Globus pallidus (tissue), 1 donor: ENCODE measurements around the gene NDRG4.
"Not testable (repeated sequence)": the region's sequence is repeated elsewhere in the genome, so short reads cannot be mapped to it uniquely, and the experiment has no call there.

Source experiments
- DNase-seq: peaks from one replicate; pipeline ENCODE4 v3.0.0-alpha.2; 2015; ENCODE audit warnings: low spot score

The NDRG4 gene

DNA sequence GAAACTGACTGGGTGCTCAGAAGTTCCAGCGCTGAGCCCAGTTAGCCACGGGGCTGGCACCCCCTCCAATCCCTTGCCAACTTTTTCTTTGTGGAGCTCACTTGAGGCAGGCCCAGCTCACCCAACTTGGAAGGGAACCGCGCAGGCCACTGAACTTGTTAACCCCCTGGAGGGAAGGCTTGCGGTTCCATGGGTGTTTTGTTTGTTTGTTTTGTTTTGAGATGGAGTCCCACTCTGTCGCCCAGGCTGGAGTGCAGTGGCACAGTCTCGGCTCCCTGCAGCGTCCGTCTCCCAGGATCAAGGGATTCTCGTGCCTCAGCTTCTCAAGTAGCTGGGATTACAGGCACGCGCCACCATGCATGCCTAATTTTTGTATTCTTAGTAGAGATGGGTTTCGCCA, 34.1 kb upstream of the NDRG4 start:
- no peak for DNase-seq

DNA sequence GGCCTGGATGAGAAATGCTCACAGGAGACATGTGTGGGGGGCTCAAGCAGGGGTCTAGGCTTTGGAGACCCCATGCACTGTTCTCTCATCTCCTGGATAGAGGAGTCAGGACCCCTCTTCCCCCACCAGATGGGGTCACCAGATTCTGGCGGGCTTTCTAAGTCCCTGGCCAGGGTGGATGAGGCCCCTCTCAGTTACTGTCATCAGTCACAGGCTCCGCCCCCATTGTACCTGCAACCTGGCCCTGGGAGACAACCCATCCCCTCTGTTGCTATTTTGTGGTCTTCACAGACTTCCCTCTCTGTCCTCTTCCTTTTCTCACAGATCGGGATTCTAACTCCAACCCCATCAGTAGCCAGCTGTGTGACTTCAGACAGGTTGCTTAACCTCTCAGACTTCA, 33.5 kb upstream of the NDRG4 start:
- no peak for DNase-seq

DNA sequence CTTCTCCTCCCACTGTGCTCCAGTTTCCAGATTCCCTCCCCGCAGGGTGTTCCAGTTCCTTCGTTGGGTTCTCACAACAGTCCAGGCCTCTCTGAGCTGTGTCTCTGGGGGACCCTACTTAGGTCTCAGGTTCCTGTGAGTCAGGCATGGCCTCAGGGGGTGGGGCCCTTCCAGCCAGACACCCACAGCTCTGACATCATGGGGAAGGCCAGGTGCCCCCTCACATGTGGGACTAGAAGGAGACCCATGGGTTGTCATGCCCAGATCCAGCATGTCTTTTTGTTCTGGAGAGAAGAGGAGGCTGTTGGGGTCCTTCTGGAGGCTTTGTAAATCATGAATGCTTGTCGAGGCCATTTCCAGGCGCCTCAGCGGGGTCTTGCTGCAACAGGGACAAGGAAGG, 32.0 kb upstream of the NDRG4 start:
- DNase-seq: no peak

DNA sequence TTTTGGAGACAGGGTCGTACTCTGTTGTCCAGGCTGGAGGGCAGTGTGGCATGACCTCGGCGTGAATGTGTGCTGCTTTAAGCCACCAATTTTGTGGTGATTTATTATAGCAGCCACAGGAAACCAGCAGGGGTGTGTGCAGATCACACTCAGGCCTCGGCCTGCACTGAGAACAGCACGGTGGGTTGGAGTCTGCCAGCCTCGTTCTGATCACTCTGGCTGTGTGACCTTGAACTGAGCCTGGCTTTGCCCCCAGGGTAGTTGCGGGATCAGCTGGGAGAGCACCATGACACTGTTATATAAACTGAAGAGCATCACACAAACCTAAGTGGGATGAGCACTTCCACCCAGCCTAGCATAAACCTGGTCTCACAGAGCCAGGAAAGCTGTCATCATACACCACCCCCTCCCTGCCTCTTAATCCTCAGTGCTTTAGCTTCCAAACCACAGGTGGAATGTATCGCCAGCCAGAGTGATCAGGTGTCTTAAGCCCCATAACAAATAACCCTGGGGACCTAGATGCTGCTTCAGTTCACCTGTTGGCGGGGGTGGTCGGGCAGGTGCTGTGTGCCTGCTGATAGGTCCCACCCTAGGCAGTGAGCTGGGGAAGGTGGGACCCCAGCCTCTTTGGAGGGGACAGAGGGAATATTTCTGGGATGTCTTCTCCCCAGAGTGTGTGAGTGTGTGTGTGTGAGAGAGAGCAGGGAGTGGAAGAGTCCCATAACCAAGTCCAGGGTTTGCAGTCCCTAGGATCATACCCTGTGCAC, 28.6 kb upstream of the NDRG4 start:
- DNase-seq: no peak

DNA sequence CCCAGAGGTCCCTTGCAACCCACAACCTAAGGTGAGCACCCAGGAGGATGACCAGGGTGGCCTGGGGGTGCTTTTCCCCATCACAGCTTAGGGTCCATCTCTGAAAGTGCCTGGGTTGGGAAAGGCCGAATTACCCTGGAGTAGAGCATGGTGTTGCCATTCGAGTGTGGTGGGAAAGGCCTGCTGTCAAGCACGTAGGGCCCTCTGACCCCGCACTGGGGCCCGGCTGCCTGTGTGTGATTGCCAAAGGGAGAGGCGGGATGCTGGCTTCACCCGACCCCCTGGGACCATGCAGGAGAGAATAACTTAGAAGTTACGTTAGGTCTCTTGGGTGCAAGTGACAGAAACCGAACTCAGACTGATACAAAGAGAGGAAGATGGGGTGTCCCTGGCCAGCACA, 27.7 kb upstream of the NDRG4 start:
- DNase-seq: no peak

DNA sequence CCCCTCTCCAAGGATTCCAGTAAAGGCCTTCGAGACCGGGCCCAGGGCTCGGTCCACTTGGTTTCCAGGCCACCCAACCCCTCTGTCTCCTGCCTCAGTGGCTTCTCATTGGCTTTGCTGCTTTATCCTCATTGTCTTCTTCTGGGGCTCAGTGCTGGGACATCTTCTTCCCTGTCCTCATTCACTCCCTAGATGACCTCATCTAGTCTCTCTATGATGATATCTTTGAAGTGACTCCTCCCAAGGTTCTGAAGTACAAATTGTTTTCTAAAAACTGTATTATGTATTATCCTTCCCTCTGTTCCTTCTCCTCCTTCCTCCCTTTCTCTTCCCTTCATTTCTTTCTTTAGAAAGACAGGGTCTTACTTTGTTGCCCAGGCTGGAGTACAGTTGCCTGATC, 27.1 kb upstream of the NDRG4 start:
- no peak for DNase-seq

DNA sequence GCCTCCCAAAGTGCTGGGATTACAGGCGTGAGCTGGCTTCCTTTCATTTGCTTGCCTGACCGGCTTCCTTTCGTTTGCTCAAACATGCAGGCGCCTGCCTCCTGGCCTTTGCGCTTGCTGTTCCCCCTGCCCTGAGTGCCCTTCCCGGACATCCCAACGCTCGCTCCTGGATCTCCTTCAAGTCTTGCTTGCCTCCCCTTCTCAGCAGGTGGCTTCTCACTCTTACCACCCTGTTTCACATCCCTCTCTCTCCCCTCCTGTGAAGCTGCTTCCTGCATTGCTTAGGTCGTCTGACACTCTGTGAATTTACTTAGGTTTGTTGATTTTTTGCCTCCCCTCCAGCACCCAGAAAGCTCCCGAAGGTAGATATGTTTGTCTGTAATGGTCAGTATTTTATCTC, 25.6 kb upstream of the NDRG4 start:
- no peak for DNase-seq

DNA sequence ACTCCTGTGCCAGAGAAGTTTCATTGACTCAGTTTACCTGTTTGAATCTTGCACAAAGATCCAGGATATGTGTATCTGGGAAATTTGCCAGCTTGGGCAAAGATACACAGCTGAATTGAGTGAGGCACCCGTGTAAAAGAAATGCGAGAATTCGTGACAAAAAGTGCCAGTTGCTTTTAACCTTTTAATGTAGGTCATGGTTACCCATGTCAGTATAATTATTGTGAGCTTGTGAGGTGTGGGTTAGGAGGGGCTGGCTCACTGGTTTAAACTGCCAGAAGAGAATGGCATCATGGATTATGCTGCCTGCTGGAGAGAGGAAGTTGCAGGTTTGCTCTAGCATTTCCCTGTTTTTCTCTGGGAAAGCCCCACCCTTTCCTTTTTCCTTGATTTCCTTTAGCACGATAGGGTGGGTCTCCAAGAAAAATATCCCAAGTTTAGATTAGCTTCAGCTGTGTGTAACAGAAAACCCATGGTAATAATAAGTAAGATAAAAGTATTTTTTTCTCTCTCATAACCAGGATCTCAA, 24.8 kb upstream of the NDRG4 start:
- DNase-seq: no peak

DNA sequence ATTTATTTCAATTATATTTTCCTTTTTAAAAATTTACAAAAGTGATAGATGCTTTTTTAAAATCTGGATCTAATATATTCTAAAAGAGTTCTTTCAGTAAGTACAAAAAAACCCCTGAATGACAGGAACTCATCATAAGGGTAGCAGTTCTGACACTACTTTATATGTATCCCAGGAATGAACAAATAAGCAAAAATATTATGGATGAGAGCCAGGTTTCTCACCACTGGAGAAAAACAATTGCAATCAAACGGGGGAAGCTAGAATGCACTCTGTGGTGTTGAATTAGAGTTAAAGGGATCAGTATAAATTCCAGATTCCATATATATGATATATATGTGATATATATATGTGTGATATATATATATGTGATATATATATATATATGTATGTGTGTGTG, 23.2 kb upstream of the NDRG4 start:
- no peak for DNase-seq

DNA sequence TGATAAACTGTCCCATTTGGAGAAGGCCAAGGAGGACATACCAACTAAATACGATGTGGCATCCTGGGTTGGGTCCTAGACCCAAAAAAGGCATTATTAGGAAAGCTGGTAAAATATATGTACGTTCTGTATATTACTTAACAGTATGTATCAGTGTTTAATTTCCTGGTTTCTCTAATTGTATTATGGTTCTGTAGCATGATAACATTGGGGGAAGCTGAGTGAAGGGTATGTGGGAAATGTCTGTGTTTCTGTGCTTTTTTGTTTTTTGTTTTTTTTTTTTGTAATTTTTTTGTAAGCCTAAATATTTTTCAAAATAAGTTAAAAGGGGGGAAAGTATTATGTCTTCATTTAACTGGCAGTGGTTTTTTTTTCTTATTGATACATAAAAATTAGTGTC, 21.5 kb upstream of the NDRG4 start:
- no peak for DNase-seq

DNA sequence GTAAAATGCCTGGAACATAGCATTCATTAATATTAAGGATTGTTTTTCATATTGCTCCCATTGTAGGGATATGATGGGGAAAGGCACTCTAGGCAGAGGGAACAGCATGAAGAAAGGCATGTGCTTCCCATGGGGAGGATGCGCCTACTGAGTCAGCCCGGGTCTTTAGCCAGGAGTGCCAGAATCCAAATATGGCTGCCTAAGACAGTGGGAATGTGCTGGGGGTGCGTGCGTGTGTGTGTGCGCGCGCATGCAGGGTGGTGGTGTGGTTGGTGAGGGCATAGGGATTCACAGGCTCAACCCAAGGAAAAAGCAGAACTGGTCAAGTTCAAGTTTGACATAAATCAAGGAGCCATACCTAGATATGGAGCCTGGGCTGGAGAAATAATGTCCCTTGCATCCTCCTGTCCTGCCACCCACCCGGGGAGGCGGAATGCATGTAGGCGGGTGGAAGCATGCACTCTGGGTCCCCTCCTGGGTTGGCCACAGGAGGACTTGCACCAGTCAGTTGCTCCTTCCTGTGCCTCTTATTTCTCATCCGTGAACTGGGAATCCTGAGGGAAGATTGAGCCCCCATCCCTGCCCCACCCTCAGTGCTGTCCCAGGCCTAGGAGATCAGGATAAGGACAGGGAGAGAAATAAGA, 18.6 kb upstream of the NDRG4 start:
- DNase-seq: no peak

DNA sequence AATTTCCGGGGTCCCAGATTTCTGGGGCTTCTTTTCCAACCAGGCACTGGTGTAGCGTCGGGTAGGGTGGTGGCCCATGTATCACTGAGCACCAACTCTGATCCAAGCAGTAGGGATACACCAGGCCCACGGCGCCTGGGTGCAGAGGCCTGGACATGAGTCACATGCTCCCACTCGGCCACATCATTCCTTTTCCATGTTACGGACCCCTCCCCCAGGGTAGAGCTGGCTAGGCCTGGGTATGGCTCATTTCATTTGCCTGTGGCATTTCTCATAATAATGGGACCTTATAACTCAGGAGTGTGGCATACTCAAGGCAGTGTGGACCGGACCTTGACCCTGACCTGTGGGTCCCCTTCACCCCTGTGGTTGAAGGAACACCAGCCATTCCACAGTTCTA, 18.0 kb upstream of the NDRG4 start:
- no peak for DNase-seq

DNA sequence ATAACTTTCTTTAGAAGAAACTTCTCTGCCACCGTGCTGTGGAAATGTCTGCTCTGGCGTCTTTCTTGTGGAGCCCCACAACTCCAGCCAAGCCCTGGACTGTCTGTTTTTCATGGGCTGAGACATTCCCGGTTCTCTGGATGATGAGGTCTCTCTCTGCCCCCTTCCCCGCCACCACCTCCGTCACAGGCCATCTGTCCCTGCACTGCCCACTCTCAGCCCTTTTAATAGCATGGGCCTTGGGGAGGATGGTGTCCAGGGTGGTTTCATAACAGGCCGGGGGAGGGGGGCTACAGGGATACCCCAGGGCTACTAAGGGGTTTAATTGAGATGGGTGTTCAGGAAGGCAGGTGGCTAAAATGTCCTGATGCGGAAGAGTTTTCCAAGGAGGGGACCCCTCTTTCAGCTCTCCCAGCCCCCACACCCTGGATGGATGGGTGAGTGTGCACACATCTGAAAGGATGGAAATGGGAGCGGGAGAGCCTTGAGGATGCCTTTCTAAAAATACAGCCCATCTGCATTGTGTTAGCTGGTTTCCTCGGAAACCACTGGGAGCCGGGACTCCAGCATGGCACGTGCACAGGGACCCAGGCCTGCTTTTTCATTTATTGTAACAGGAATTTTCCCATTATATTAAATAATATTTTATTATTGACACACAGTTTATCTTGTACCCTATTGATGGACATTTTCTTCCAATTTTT, 14.6 kb upstream of the NDRG4 start:
- DNase-seq: no peak

DNA sequence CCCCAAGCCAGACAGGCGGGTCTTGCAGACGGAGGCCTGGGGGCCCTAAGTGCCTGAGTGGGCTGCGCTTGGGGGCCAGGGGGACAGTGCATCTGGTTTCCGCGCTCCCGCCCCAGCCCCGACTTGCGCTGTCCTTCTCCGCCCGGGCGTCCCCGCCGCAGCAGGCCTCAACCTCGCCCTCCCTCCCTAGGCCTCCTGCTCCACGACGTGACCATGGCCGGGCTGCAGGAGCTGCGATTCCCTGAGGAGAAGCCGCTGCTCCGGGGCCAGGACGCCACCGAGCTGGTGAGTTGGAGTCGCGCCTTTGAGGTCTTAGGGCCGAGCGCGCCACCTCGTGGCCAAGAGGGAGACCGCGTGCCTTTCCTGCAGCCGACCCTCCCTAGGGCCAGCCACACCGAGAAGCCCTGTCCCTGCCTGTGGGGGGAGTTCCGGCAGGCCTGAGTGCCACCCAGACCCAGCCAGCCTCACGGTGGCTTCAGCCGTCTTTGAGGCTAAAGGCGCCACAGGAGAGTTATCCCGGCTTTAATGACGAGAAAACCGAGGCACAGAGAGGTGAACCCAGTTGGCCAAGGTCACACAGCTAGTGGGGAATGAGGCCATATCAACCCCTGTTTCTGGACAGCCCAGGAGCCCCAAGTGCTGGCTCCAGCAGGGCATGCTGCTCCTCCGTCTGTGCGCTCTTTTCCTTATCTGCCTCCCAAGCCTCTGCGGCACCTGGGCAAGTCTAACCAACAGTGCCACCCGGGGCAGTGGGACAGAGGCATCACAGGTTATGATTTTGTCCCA, 12.2 kb upstream of the NDRG4 start:
- peak; percentile 66 for DNase-seq

DNA sequence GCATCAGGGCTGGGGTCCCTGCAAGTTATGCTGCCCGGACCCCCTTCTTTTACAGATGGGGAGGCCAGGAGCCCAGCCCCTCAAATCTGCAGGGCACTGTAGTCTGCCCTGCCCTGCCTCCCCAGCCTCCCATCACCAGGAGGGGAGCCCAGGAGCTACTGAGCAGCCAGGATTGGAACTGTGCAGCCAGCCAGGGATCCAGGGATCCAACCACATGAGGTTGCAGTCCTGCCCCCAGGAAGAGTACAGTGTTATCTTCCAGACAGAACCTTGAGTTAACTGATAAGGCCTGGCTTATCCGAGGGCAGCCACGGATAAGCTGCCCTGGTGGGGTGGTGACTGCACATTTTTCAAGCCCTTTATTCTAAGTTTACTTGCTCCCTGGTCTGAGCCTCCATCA, 11.4 kb upstream of the NDRG4 start:
- DNase-seq: no peak

DNA sequence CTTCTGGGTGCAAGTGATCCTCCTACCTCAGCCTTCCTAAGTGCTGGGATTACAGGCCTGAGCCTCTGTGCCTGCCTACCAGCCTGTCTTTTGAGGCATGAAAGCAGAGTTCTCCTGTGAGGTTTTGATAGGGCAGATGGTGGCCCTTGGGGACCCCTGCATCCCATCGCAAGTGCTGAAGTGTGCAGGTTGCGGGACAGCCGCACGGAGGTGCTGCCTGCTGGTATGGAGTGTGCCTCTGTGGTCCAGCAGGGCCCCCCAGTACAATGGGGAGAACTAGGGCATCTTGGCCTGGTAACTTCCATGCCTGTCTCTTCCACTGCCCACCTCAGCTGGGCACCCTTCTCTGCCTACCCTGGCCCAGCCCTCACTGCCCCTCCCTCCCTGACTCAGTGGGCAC, 9.9 kb upstream of the NDRG4 start:
- no peak for DNase-seq

DNA sequence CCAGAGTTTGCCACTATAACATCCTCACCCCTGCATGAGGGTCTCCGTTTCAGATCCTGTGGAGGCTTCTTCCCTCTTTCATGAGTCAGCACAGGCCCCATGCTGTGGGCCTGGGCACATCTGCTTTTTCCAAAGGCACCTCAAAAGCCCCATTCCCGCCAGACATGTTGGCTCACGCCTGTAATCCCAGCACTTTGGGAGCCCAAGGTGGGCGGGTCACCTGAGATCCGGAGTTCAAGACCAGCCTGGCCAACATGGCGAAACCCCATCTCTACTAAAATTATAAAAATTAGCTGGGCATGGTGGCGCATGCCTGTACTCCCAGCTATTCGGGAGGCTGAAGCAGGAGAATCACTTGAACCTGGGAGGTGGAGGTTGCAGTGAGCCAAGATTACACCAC, 9.4 kb upstream of the NDRG4 start:
- DNase-seq: not testable (repeated sequence)

DNA sequence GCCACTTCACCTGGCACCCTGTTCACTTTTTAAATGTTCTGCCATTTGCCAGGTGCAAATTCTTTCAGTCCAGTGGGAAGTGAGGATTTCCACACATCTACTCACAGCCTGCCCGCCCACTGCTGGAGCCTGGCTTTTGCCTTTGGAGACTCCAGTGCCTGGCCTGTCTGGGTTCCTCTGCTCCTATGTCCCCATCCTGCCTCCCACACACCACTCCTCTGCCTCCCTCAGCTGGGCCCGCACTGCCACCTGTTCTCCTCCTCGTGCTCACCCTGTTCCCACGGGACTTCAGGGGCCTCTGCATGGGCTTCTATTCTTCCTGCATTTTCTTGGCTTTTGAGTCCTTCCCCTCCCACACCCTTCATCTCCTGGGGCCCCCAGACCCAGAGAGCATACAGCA, 7.9 kb upstream of the NDRG4 start:
- no peak for DNase-seq

DNA sequence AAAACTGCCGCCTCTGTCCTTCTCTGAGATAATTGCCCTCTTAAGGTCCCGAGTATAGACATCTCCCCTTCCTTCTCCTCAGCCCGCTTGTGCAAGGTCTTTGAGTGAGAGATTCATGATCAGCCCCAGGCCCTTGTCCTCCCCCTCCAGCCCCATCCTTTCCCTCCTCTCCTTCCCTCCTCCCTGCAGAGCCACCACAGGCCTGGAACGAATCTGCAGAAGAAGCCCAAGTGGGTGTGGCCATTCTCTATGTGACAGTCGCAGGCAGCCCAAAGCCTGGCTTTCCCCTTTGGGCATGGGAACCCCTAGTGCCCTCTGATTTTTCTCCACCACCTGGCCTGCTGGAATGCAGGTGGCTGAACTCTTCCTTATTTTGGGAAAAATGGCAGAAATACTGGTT, 7.2 kb upstream of the NDRG4 start:
- DNase-seq: no peak

DNA sequence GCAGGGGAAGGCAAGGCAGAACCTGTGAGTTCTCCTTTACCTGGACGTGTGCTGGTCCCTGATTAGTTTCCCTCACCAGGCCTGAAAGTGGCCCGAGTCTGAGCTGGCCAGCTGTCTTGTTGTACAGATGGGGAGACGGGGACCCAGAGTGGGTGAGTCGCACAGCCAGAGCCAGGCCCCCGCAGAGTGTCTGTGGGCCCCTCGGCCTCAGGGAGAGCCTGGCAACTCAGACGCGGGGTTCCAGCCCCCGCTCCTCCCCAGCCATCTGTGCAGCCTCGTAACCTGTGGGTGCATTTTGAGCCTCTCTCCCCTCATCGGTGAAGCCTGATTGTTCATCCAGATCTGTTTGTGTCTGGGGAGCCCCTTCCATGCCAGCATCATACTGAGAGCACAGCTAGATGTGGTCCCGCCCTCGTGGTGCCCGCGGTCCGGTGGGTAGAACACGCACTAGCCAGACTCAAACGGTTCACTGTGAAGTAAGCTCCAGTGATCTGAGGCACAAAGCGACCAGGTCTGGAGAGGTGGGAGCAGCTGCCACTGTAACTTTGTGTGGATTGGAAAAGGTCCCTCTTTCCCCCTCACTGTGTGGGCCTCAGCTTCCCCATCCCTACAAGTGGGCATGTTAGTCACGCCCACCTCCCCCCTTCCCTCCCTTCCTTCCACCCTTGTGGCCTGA, 6.0 kb upstream of the NDRG4 start:
- no peak for DNase-seq

DNA sequence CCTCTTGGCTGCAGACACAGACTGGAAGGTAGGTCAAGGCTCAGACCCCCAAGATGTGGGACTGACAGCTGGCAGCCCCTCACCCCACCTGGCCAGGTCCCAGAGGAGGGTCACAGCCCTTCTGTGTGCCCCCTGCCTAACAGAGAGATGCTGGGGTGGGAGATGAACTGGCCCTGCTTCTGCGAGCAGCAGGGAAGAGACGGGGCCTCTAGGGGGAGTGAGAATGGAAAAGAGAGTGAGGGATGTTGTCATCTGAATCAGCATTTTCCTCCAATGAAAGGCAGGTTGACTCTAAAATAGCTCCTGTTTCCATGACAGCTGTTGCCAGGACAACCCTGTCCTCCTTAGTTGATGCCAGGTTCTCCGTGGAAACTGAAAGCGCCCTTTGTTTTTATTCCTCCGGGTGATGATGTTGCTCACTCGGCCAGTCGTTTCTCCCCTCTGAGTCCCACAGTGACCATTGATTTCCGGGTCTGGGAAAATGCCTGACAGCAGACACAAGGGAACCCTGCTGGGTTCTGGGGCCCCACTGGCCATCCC, 4.9 kb upstream of the NDRG4 start:
- DNase-seq: peak; percentile 93
